GM12873 (cell line): ENCODE results near the gene ARID3A.

ENCODE experiments used
- TF ChIP-seq, protein P1 (sequence below): IDR thresholded peaks from 2 replicates; pipeline ENCODE4 v1.5.1; 2012; ENCODE audit warnings: low read depth, mild to moderate bottlenecking, moderate library complexity, low read length, control low read depth; ENCODE audit not compliant: insufficient read depth; ENCODE audit errors: missing control alignments

Gene ARID3A

GRCh38 chr19:928471-929202 is 2.8 kb downstream of the ARID3A start:
- TF ChIP-seq, protein P1, sequence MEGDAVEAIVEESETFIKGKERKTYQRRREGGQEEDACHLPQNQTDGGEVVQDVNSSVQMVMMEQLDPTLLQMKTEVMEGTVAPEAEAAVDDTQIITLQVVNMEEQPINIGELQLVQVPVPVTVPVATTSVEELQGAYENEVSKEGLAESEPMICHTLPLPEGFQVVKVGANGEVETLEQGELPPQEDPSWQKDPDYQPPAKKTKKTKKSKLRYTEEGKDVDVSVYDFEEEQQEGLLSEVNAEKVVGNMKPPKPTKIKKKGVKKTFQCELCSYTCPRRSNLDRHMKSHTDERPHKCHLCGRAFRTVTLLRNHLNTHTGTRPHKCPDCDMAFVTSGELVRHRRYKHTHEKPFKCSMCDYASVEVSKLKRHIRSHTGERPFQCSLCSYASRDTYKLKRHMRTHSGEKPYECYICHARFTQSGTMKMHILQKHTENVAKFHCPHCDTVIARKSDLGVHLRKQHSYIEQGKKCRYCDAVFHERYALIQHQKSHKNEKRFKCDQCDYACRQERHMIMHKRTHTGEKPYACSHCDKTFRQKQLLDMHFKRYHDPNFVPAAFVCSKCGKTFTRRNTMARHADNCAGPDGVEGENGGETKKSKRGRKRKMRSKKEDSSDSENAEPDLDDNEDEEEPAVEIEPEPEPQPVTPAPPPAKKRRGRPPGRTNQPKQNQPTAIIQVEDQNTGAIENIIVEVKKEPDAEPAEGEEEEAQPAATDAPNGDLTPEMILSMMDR, result no peak

DNA sequence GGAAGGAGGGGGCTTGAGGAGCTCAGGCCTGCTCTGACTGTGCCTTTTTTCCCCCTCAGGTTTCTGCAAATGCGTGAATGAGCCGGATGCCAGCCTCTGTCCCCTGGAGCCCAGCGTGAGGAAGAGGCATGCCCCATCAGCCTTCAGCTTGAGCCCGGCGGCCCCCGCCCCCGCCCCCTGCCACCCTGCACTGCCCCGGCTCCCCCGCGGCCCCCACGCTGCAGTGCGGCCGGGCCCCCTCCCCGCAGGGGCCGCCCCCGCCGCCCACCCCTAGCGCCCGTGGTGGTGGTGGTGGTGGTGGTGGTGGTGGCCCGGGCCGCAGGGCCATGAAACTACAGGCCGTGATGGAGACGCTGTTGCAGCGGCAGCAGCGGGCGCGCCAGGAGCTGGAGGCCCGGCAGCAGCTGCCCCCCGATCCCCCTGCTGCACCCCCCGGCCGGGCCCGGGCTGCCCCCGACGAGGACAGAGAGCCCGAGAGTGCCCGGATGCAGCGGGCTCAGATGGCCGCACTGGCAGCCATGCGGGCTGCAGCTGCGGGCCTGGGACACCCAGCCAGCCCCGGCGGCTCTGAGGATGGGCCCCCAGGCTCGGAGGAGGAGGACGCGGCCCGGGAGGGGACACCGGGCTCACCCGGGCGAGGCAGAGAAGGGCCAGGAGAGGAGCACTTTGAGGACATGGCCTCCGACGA is 3.5 kb downstream of the ARID3A start:
- TF ChIP-seq, protein P1, result no peak

- TF ChIP-seq, protein P1, result no peak
Observed at GRCh38 chr19:929891-930258, 4.0 kb downstream of the ARID3A start.

DNA sequence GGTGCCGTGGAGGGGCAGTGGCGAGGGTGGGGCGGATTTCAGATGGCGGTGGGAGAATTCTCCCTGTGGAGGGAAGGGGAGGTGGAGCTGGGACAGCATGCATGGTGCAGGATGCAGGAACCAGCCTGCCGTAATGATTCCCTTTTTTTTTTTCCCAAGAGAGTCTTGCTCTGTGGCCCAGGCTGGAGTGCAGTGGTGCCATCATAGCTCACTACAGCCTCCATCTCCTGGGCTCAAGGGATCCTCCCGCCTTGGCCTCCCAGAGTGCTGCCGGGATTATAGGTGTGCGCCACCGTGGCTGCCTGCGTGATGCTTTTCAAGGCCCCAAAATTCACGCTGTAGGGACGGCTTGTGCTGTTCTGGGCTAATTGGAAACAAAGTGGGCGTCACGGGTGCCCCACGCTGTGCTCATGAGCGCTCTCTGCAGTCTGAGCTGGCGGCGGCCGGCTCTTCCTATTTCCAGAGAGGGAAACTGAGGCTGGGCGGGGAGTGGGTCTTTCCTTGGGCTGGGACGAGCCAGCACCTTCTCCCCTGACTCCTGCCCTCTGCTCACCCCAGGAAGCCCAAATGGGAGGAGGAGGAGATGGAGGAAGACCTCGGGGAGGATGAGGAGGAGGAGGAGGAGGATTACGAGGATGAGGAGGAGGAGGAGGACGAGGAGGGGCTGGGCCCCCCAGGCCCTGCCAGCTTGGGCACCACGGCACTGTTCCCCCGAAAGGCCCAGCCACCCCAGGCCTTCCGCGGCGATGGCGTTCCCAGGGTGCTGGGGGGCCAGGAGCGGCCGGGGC is 6.2 kb downstream of the ARID3A start:
- TF ChIP-seq, protein P1, result no peak

DNA sequence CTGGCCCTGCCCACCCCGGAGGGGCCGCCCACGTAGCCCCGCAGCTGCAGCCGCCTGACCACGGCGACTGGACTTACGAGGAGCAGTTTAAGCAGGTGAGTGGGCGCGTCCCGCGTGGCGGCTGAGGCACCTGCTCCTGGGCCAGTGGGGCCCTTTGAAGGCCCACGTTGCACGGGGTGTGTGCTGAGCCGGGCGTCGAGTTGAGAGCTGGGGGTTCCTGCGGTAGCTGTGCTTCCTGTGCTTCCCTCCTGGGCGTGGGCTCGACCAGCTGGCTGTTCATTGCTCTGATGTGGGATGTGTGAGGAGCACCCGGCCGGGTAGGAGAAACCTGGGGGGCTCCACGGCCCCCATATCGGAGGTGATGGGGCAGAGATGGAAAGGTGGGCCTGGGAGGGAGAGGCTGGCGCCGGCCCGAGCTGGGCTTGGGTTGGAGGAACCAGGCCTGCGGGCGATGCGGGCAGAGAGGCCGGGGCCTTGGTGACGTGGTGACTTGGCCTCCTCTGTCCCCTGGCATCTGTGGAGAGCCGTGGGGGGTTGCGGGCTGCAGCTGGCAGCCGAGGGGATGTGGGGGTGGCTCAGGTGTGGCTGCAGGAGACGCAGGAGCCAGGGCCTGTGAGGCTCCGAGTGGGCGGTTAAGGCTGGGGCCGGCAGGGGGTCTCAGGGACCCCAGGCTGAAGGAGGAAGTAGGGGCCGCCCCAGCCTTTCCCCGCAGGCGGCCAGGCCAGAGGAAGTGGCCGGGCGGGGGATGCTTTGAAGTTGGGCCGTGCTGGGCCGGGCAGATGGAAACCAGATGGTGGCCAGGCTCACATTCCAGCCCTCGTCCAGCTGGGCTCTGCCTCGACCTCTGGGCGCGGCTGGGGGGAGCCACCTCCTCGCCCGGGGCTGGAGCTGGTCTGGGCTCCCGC is 7.1 kb downstream of the ARID3A start:
- TF ChIP-seq, protein P1, result no peak

GRCh38 chr19:933553-933882 is 7.7 kb downstream of the ARID3A start:
- TF ChIP-seq, protein P1, result no peak
